NCI-H460 (cell line): ENCODE data around the gene ABCB4. TPM values are rescaled to one million over a fixed set of nuclear protein-coding genes. Genes with fewer than 3 reads are reported as not detected.
"Not testable (repeated sequence)": the region's sequence is repeated elsewhere in the genome, so short reads cannot be mapped to it uniquely, and the experiment has no call there.

Experiments used
- DNase-seq: peaks from one replicate; pipeline ENCODE4 v3.0.0-alpha.2; 2016; ENCODE audit warnings: low read depth; ENCODE audit errors: extremely low read depth
- total RNA-seq: library from RNA; depleted of rRNA; stranded (reverse); fragments of >200 nt; shearing (Covaris generic); gene quantifications from 2 replicates; pipeline ENCODE4 v1.2.3, GENCODE V29; 2014

ABCB4 gene
- total RNA-seq, 1 experiment from 2014 or later = 0.07 TPM

DNA sequence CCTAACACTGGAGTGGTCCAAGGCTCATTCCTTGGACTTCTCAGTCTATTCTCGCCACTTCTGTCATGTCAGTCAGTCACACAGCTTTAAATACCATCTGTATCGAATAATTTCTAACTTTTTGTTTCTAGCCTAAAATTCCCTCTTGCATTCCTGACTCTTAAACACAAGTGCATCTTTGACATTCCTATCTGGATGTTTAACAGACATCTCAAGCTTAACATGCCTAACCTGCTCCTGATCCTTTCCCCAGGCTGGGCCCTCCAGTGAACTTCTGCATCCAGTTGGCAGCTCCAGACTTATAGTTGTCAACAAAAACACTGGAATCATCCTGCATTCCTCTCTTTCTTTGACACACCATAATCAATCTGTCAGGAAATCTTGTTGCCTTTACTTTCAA, 4.5 kb upstream of the ABCB4 start:
- DNase-seq = no peak

DNA sequence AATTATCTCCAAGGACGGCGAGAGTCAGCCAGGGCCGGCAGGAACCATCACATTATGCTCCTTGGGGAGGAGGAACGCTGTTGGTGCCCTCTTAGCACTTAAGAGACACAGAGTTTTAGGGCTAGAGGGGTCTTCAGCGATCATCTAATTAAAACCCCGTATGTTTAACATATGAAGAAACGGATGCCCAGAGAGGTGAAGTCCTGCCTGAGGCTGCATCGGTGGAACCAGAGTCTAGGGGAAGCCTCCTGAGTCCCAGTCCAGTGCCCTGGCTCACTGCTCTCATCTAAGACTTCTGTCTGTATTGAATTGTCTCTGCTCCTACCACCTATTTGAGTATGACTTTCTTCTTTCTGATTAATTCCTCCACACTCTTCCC, 688 bp upstream of the ABCB4 start:
- DNase-seq = no peak

DNA sequence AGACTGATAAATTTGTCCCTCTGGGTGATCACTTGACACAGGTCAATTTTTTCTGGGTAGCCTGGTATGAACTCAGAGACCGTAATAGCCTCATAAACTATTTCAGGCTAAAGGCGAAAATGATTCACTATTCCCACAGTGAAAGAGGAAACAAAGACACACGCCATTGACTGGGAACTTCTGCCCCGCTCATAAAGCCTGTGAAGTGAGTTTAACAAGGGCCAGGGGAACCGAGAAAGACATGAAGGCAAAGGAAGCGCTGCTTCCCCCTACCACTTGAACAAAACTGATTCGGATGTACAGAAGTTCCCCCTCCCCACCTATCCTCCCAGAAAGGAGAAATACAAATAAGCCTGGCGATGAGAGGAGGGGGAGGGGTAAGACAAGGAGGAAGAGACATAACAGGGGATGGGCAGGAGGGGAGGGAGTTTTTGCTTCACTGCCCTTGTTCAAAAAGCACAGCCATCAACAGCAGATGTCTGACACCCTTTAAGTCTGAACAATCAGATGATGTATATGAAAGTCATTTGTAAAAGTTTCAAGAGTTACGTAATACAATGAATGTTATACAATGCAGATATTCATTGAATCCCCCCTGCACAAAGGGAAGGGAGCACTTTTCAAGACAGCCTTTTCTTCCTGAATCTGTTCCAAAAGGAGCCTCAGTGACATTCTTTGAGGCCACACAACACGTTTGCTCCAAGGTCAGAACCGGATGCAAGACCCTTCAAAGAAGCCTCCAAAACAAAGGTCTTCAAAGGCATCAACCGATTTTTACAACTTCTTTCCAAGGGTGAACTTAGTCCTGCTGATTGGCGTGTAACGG, 734 bp downstream of the ABCB4 start:
- DNase-seq = no peak

DNA sequence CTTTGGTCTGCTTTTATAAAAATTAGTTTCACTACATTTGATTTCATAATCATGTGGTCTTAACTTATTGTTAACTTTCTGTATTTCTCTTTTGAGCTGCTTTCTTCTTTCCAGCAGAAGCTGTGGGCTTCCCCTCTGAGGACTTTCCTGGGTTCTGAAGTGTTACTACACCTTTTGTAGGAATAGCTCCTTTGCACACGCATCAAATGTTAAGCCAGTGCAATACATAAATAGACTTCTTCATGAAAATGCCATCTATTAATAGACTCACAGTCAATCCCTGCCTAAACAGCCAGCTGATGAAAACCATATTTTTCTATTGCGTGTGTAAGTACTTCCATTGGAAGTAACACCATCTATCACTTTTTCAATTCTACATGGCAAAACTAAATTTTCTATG, 1.5 kb downstream of the ABCB4 start:
- no peak for DNase-seq

DNA sequence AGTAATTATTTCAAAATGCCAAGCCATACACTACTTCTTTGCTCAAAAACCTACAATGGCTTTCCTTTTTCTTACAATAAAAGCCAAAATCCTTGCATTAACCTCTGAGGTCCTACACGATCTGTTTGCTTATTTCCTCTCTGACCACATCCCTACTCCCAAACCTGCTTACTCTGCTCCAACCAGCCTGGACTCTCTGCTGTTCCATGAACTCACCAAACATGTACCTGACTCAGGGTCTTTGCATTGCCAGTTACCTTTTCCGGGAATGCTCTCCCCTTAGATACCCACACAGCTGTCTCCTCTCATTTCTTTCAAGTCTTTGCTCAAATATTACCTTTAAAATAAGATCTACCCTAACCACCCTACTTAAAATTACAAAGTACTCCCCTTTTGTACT, 2.3 kb downstream of the ABCB4 start:
- no peak for DNase-seq

DNA sequence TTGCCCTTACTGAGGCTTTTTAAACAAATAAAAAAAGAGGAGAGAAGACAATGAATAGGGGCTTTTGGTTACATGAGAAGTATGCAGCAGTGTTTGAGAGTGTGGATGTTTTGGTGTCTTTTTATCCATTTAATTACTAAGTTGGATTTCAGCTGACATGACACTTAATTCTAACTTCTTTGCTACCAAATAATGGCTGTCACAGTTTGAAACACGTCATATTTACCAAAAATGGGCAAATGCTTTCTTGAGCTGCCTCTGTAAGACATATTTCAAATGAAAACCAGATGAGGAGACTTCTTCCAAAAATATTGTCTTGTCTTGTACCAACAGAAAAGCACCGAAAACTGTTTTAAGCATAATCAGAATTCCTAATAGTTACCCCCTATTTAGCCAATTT, 4.0 kb downstream of the ABCB4 start:
- DNase-seq = no peak

DNA sequence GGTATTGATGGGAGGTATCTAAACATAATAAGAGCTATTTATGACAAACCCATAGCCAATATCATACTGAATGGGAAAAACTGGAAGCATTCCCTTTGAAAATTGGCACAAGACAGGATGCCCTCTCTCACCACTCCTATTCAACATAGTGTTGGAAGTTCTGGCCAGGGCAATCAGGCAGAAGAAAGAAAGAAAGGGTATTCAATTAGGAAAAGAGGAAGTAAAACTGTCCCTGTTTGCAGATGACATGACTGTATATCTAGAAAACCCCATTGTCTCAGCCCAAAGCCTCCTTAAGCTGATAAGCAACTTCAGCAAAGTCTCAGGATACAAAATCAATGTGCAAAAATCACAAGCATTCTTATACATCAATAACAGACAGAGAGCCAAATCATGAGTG, 6.3 kb downstream of the ABCB4 start:
- DNase-seq = not testable (repeated sequence)

DNA sequence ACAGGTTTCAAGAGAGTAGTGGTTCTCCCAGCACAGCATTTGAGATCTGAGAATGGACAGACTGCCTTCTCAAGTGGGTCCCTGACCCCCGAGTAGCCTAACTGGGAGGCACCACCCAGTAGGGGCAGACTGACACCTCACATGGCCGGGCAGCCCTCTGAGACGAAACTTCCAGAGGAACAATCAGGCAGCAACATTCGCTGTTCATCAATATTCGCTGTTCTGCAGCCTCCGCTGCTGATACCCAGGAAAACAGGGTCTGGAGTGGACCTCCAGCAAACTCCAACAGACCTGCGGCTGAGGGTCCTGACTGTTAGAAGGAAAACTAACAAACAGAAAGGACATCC, 10.0 kb downstream of the ABCB4 start:
- DNase-seq = not testable (repeated sequence)

DNA sequence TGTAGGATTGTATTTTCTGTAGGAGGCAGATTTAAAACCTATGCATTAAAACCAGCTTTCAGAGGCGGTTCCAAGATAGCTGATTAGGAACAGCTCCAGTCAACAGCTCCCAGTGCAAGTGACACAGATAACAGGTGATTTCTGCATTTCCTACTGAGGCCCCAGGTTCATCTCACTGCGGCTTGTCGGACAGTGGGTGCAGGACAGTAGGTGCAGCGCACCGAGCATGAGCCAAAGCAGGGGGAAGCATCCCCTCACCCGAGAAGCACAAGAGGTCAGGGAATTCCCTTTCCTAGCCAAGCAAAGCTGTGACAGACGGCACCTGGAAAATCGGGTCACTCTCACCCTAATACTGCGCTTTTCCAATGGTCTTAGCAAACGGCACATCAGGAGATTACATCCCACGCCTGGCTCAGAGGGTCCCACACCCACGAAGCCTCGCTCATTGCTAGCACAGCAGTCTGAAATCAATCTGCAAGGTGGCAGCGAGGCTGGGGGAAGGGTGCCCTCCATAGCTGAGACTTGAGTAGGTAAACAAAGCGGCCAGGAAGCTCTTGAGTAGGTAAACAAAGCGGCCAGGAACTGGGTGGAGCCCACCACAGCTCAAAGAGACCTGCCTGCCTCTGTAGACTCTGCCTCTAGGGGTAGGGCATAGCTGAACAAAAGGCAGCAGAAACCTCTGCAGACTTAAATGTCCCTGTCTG, 10.5 kb downstream of the ABCB4 start:
- DNase-seq = peak; percentile 11

DNA sequence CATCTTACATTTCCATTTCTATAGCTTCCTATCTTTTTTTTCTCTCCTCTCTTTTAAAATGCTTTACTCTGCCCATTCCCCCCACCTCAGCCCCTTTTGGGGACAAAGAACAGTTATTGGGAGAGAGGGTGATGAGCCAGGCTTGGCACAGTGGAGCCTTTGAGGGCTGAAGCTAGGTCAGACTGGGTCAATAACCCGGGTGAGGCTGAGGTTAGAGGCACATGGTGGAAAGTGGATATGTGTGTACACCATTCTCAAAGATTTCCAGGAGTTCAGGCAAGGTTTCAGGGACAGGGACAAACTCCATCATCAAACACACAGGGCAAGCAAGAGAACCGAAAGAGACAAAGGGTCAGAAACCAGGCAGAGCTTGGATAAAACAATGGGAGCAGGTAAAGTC, 11.5 kb downstream of the ABCB4 start:
- DNase-seq = no peak

DNA sequence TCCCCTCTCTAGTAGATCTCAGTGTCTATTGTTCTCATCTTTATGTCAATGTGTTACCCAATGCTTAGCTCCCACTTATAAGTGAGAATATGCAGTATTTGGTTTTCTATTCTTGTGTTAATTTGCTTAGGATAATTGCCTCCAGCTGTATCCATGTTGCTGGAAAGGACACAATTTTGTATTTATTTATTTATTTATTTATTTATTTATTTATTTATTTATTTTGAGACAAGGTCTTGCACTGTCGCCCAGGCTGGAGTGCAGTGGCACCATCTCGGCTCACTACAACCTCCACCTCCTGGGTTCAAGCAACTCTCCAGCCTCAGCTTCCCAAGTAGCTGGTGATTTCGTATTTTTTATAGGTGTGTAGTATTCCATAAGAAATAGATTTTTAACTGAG, 15.0 kb downstream of the ABCB4 start:
- DNase-seq = not testable (repeated sequence)

DNA sequence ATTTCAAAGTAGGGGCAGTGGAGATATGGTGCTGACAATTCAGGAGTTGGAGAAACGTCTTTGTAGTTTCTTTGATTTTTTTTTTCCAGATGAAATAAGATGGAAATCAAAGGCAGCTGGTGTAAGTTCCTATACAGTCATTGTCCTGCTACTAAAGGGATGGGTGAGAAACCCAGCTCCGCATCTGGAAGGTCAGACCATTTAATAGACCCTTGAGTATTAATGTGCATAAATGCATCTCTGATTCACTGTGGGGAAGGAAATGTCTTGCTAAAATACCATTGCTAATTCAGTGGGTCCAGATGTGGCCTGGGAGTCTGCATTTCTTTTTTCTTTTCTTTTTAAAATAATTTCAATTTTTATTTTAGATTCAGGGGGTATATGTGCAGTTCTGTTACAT, 15.5 kb downstream of the ABCB4 start:
- no peak for DNase-seq

DNA sequence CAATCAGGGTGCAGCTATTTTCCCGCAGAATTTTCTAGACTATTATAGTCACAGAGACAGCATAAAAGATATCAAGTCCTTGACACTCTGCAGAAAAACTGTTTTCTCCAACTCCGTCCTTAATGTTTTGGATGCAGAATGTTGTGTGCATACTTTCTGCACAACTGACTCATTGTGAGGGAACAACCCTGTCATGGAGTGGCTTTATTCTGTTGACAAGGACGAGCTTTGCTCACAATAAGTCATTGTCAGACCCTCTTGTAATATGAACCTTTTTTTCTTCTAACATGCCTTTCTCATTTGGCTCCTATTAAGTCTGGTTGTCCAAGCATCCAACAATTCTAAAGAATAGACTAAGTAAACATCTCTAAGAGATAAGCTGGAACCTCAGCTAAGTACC, 17.3 kb downstream of the ABCB4 start:
- DNase-seq = no peak

DNA sequence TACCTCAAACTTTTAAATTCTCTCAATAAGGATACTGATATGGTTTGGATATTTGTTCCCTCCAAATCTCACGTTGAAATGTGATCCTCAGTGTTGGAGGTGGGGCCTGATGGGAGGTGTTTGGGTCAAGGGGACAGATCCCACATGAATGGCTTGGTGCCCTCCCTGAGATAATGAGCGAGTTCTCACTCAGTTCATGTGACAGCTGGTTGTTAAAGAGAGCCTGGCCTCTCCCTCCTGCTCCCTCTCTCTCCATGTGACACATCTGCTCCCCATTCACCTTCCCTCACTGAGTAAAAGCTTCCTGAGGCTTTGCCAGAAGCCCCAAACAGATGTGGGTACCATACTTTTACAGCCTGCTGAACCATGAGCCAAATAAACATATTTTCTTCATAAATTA, 19.2 kb downstream of the ABCB4 start:
- DNase-seq = no peak

DNA sequence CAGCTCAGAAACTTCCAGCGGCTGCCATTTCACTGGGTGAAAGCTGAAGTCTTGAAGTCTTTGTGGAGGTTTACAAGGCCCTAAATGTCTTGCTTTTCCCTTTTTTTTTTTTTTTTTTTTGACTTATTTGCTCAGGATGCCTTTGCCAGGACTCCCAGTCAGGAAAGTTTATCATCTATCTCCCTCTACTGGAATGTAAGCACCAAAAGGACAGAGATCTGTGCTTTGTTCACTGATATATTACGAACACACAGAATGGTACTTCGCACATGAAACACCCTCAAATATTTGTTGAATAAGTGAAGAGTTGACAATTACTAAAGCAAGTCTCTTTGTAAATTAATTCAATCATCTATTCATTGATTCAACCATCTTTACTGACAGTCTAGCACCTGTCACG, 23.2 kb downstream of the ABCB4 start:
- DNase-seq = no peak

DNA sequence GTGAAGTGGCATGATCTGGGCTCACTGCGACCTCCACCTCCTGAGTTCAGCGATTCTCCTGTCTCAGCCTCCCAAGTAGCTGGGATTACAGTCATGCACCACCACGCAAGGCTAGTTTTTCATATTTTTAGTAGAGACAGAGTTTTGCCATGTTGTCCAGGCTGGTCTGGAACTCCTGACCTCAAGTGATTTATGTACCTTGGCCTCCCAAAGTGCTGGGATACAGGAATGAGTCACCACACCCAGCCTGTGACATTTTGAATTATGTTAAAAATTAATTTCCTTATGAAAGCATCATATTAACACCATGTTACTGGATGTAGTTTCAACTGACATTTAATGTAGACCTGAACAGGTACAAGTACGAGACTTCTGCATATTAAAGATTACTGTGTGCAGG, 24.3 kb downstream of the ABCB4 start:
- DNase-seq = no peak

DNA sequence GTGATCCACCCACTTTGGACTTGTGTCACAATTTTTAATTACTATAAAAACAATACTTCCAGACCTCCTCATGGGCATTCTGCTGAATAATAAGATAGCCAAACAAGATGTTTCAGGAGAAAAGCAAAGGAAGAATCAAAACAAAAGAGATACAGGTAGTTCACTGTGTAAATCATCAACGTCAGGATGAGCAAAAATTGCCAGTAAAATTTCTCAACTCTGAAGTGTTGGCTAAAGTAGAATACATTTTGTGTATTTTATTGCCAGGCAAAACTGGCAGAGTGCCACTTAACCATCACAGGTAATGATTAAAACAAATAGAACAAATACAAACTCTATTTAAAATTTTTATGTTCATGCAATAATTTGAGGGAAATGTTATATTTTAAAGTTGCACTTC, 24.8 kb downstream of the ABCB4 start:
- no peak for DNase-seq

DNA sequence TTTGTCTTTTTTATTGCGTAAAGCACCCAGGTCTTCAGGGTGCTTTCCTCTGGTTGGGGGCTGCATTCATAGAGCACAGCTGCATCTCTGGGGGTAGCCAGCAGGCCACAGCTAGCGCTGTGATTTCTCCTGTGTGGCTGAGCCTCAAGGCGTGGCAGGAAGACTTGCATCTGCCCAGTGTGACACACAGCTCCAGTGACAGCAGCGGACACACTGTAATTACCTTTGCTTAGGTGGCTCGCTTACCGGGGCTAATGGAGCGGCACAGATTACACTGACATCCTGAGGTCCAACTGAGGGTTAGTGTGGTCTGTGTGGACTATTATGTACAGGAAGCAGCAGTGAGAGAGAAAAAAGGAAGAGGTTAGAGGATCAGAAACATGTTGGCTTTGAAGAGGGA, 27.1 kb downstream of the ABCB4 start:
- no peak for DNase-seq

DNA sequence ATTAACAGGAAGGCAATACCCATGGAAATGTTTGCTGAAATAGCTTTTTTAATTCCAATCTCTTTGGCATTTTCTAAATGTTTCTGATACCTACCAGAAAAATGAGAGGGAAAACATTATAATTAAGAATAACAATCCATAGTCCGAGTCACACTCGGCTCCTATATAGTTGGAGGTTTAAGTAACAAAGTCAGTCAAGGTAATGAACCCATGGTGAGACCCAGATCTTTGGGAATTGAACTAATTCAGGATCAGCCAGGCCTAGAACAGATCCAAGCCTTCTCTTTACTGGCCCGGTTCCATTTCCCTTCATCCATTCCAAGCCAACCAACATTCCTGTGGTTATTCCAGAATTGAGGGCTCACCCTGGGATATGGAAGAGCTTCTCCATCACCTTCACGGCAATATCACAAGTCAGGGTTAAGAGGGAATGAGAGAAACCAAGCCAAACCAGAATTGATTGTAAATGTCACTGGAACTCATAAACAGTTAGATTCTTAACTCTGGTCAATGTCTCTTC, 28.3 kb downstream of the ABCB4 start:
- DNase-seq = no peak

DNA sequence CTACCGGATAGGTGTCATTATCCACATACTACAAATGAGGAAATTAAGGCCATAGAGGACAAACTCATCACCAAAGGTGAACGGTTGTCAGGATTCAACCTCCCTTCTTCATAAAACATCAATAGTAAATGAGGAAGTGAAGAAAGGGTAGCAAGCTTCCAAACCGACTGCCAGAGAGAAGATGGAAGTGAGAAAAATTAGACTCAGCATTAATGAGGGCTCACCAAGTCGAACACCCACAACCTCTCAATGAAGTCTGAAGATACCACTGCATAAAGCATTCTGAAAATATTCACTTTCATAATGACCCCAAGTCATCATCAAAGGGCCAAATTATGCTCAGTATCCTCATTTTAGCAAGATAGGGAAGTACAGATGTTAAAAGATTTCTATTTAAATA, 29.6 kb downstream of the ABCB4 start:
- no peak for DNase-seq

DNA sequence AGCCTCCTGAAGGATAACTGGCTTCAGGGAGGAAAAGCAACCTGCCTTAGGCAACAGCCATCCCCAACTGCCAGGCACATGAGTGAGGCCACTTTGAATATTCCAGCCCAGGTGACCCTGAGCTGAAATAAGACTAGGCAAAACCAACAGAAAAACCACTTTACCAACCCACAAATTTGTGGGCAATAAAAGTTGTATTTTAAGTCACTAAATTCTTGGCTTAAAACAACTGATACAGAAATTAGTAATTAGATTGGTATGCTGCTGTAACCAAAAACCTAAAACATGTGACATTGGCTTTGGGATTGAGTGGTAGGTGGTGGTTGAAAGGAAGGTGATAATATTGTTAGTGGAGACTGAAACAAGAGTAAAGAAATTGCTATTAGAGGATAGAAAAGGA, 39.9 kb downstream of the ABCB4 start:
- no peak for DNase-seq

DNA sequence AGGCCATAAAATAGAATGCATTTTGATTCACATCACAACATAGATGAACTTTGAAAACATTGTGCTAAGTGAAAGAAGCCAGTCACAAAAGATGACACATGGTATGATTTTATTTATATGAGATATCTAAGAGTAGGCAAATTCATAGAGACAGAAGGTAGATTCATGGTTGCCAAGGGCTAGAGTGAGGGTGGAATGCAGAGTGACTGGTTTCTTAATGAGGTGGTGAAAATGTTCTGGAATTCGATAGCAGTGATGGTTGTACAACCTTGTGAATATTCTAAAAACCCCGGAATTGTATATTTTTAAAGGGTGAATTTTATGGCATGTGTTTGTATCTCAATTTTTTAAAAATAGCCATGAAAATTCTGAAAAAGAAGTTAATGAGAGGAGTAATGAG, 42.9 kb downstream of the ABCB4 start:
- no peak for DNase-seq
